ENCODE measurements around the gene GOLGA1.

Gene GOLGA1

GRCh38 chr9:124940894-124941678 lies at the start of gene GOLGA1:
Gene GOLGA1 (minus strand): TSS chr9:124941083. CDS start chr9:124938711, 2,372 bp downstream.
- in situ Hi-C loops (cut with MboI; ENCODE audit: low pct_unique_long_range_greater_than_20kb, low sequenced_read_pairs, unreplicated experiment), result no loop called here
- DNase-seq (ENCODE audit: low spot score), result peak; percentile 96
- TF ChIP-seq CTCF (IDR thresholded peaks at IDR 0.05; ENCODE audit: extremely low read depth, insufficient read depth, missing control alignments), result no peak

GRCh38 chr9:124983698-124984097 lies 42.8 kb upstream of the GOLGA1 start:
- in situ Hi-C loops (cut with MboI; ENCODE audit: low pct_unique_long_range_greater_than_20kb, low sequenced_read_pairs, unreplicated experiment), result no loop called here
- no peak for TF ChIP-seq CTCF (IDR thresholded peaks at IDR 0.05; ENCODE audit: extremely low read depth, insufficient read depth, missing control alignments)
- DNase-seq (ENCODE audit: low spot score), result no peak

- no peak for DNase-seq (ENCODE audit: low spot score)
Measured at GRCh38 chr9:124980431-124980830, 39.5 kb upstream of the GOLGA1 start.

GRCh38 chr9:124975131-124975530 lies 34.2 kb upstream of the GOLGA1 start:
- no peak for TF ChIP-seq CTCF (IDR thresholded peaks at IDR 0.05; ENCODE audit: extremely low read depth, insufficient read depth, missing control alignments)

More at GRCh38 chr9:124980431-124980830, 39.5 kb upstream of the GOLGA1 start:
- in situ Hi-C loops (cut with MboI; ENCODE audit: low pct_unique_long_range_greater_than_20kb, low sequenced_read_pairs, unreplicated experiment), result no loop called here
- TF ChIP-seq CTCF (IDR thresholded peaks at IDR 0.05; ENCODE audit: extremely low read depth, insufficient read depth, missing control alignments), result no peak

GRCh38 chr9:124973807-124974206 lies 32.9 kb upstream of the GOLGA1 start:
- TF ChIP-seq CTCF (IDR thresholded peaks at IDR 0.05; ENCODE audit: extremely low read depth, insufficient read depth, missing control alignments), result no peak
- no peak for DNase-seq (ENCODE audit: low spot score)
- in situ Hi-C loops (cut with MboI; ENCODE audit: low pct_unique_long_range_greater_than_20kb, low sequenced_read_pairs, unreplicated experiment), result no loop called here

More at GRCh38 chr9:124975131-124975530, 34.2 kb upstream of the GOLGA1 start:
- DNase-seq (ENCODE audit: low spot score), result no peak
- in situ Hi-C loops (cut with MboI; ENCODE audit: low pct_unique_long_range_greater_than_20kb, low sequenced_read_pairs, unreplicated experiment), result no loop called here

- in situ Hi-C loops (cut with MboI; ENCODE audit: low pct_unique_long_range_greater_than_20kb, low sequenced_read_pairs, unreplicated experiment), result no loop called here
- no peak for TF ChIP-seq CTCF (IDR thresholded peaks at IDR 0.05; ENCODE audit: extremely low read depth, insufficient read depth, missing control alignments)
- DNase-seq (ENCODE audit: low spot score), result no peak
Measured at GRCh38 chr9:124972241-124972770, 31.4 kb upstream of the GOLGA1 start.
